Endodermal cell (in vitro differentiated cells): ENCODE data around the gene RASGRF1. TPM values are rescaled to one million over a fixed set of nuclear protein-coding genes. Genes with fewer than 3 reads are reported as not detected.

Experiments used
- DNase-seq: peaks from one replicate; pipeline ENCODE4 v3.0.0-alpha.2; 2017
- H3K27ac ChIP-seq: 2 replicates; pipeline ENCODE4 v1.5.1; 2013; ENCODE audit warnings: mild to moderate bottlenecking, low read depth, low read length, moderate library complexity
- H3K27me3 ChIP-seq: 2 replicates; pipeline ENCODE4 v1.6.1; 2013; ENCODE audit warnings: mild to moderate bottlenecking, low read length, moderate library complexity; ENCODE audit not compliant: insufficient read depth, control insufficient read depth, poor library complexity, severe bottlenecking
- H3K36me3 ChIP-seq: 2 replicates; pipeline ENCODE4 v1.7.0; 2013; ENCODE audit warnings: mild to moderate bottlenecking, low read length, moderate library complexity; ENCODE audit not compliant: control insufficient read depth, insufficient read depth
- H3K4me1 ChIP-seq: one replicate; pipeline ENCODE4 v1.7.0; 2013; ENCODE audit warnings: low read length; ENCODE audit not compliant: control insufficient read depth, insufficient read depth
- H3K4me3 ChIP-seq: 2 replicates; pipeline ENCODE4 v1.5.1; 2013; ENCODE audit warnings: mild to moderate bottlenecking, low read length, moderate library complexity
- H3K9ac ChIP-seq: 2 replicates; pipeline ENCODE4 v1.6.1; 2013; ENCODE audit warnings: mild to moderate bottlenecking, low read length, moderate library complexity; ENCODE audit not compliant: poor library complexity, severe bottlenecking; ENCODE audit errors: extremely low read depth
- H3K9me3 ChIP-seq: 2 replicates; pipeline ENCODE4 v1.6.1; 2013; ENCODE audit warnings: mild to moderate bottlenecking, low read length, moderate library complexity; ENCODE audit not compliant: control insufficient read depth
- H3K27ac Mint-ChIP-seq: 2 replicates; pipeline ENCODE4 v1.8.0; 2020; ENCODE audit warnings: mixed read lengths
- H3K27me3 Mint-ChIP-seq: 2 replicates; pipeline ENCODE4 v1.8.0; 2021; ENCODE audit warnings: mild to moderate bottlenecking, mixed read lengths; ENCODE audit not compliant: insufficient read depth
- H3K36me3 Mint-ChIP-seq: 2 replicates; pipeline ENCODE4 v1.8.0; 2020; ENCODE audit warnings: low read depth, mixed read lengths
- H3K4me1 Mint-ChIP-seq: 2 replicates; pipeline ENCODE4 v1.8.0; 2020; ENCODE audit warnings: mixed read lengths
- H3K4me3 Mint-ChIP-seq: 2 replicates; pipeline ENCODE4 v1.8.0; 2020; ENCODE audit warnings: mild to moderate bottlenecking, moderate library complexity, mixed read lengths
- H3K9me3 Mint-ChIP-seq: 2 replicates; pipeline ENCODE4 v1.8.0; 2020; ENCODE audit warnings: mild to moderate bottlenecking, mixed read lengths
- WGBS, 2 experiments: methylation state at CpG; one replicate each; pipeline versions ENCODE4 v1.1.5 to v1.1.7; 2013; ENCODE audit warnings: missing lambda C conversion rate in 2 of 2, mixed read lengths in 1 of 2; ENCODE audit not compliant: insufficient coverage in 1 of 2, insufficient read length in 1 of 2; 5-methylcytosine and 5-hydroxymethylcytosine counted together
- total RNA-seq, 2 donors: library from RNA; stranded (reverse); fragmentation: NEBNext Ultra II Directional in 1 of 2; extraction: Animal tissue kit (Norgen Biotek cat#: 25700) in 1 of 2; gene quantifications; 2 replicates in 1 of 2; 3 replicates in 1 of 2; pipeline ENCODE4 v1.2.1, GENCODE V29; 2021
- TF ChIP-seq, protein P1 (sequence below): fragments of 200-600 bp; sonication (generic); conservative IDR thresholded peaks from 2 replicates; pipeline ENCODE4 v1.5.0; 2021; ENCODE audit warnings: antibody characterized with exemption, mild to moderate bottlenecking

RASGRF1 gene
- total RNA-seq, 2 donors from 2014 or later: 0.20 TPM; not detected in 1

DNA sequence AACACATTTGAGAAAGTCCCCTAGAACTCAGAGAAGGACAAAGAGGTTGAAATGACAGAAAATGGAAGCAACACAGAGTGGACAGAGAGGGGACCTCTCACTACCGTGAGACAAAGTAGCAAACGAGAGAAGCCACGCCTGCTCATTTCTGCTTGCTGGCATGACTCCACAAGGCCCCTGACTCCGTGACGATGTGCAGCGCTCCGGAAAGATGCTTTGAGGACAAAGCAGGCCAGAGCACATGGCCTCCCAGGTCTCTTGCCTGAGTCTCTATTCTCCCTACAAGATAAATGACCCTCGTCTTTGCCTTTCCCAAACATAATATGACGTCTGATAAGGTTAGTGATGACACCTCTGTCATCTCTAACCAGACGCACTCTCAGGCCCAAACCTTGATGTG lies 81.9 kb downstream of the RASGRF1 start:
- H3K27me3 ChIP-seq: no peaks in the 10 kb centered on the region
- H3K4me1 Mint-ChIP-seq: peaks cover 6% of the 10 kb centered on the region
- no peak overlapping the region for H3K4me3 Mint-ChIP-seq
- H3K4me1 ChIP-seq: no peaks in the 10 kb centered on the region
- no peak overlapping the region for H3K27ac Mint-ChIP-seq
- H3K36me3 Mint-ChIP-seq: no peaks in the 10 kb centered on the region
- H3K4me3 ChIP-seq: no peak overlapping the region
- DNase-seq: no peak
- 87 to 92% methylated on average over 8 to 10 of the region's 10 CpGs for WGBS, 2 experiments
- H3K27ac ChIP-seq: no peak overlapping the region
- TF ChIP-seq, protein P1, sequence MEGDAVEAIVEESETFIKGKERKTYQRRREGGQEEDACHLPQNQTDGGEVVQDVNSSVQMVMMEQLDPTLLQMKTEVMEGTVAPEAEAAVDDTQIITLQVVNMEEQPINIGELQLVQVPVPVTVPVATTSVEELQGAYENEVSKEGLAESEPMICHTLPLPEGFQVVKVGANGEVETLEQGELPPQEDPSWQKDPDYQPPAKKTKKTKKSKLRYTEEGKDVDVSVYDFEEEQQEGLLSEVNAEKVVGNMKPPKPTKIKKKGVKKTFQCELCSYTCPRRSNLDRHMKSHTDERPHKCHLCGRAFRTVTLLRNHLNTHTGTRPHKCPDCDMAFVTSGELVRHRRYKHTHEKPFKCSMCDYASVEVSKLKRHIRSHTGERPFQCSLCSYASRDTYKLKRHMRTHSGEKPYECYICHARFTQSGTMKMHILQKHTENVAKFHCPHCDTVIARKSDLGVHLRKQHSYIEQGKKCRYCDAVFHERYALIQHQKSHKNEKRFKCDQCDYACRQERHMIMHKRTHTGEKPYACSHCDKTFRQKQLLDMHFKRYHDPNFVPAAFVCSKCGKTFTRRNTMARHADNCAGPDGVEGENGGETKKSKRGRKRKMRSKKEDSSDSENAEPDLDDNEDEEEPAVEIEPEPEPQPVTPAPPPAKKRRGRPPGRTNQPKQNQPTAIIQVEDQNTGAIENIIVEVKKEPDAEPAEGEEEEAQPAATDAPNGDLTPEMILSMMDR: no peak
- no peaks in the 10 kb centered on the region for H3K9me3 Mint-ChIP-seq
- no peak overlapping the region for H3K9ac ChIP-seq
- no peaks in the 10 kb centered on the region for H3K9me3 ChIP-seq
- H3K27me3 Mint-ChIP-seq: peaks cover 13% of the 10 kb centered on the region
- no peaks in the 10 kb centered on the region for H3K36me3 ChIP-seq

DNA sequence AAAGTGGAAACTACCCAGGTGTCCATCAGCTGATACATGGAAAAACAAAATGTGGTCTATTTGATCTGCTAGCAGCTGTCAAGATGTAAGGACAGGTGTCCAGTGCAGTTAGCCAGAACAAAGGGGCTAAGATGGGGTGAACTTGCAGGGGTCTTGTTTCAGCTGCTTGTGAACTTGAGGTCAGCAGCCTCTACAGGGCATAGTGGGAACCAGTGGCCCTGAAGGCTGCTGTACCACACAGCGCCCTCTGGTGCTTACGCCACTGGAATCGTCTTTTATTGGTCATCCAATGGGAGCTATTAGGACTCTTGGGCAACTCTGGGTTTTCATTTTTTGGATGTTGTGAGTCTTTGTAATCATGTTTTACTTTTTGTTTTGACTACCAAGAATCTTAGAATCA lies 83.5 kb downstream of the RASGRF1 start:
- Histone ChIP-seq H3K4me1 (no peaks in the 10 kb centered on the region), H3K9me3 (no peaks in the 10 kb centered on the region), H3K4me3 (no peak overlapping the region), H3K27ac (no peak overlapping the region), H3K9ac (no peak overlapping the region), H3K36me3 (no peaks in the 10 kb centered on the region), H3K27me3 (no peaks in the 10 kb centered on the region)
- no peaks in the 10 kb centered on the region for H3K36me3 Mint-ChIP-seq
- peaks cover 6% of the 10 kb centered on the region for H3K4me1 Mint-ChIP-seq
- peaks cover 13% of the 10 kb centered on the region for H3K27me3 Mint-ChIP-seq
- DNase-seq: peak; percentile 94
- no peaks in the 10 kb centered on the region for H3K9me3 Mint-ChIP-seq
- TF ChIP-seq, protein P1: peak; percentile 93
- 29% methylated on average over 3 of the region's 3 CpGs; no CpG with 5 or more reads in 1 of the 2 experiments for WGBS, 2 experiments
- H3K27ac Mint-ChIP-seq: no peak overlapping the region
- no peak overlapping the region for H3K4me3 Mint-ChIP-seq

DNA sequence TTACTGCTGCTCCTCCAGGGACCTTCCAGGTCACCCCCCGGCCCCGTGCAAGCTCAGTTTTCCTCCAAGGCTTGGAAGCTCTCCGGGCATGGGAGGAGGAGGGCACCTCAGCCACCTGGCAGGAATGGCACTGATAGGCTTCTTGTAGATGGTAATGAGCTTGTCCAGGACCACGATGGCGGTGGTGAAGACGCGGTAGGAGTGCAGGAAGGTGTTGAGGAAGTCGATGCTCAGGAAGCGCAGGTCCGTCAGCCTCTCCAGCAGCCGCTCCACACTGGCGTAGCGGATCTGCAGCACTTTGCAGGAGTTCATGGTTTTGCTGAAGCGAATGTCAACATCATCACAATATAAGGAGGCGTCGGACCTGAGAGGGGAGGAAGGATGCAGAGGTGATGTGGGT lies 84.5 kb downstream of the RASGRF1 start:
- Histone ChIP-seq H3K36me3 (no peaks in the 10 kb centered on the region), H3K9ac (no peak overlapping the region), H3K9me3 (no peaks in the 10 kb centered on the region), H3K27ac (no peak overlapping the region), H3K27me3 (no peaks in the 10 kb centered on the region), H3K4me1 (no peaks in the 10 kb centered on the region), H3K4me3 (no peak overlapping the region)
- peaks cover 6% of the 10 kb centered on the region for H3K4me1 Mint-ChIP-seq
- no peak for DNase-seq
- TF ChIP-seq, protein P1: no peak
- no peaks in the 10 kb centered on the region for H3K9me3 Mint-ChIP-seq
- WGBS, 2 experiments: 95 to 98% methylated on average over 13 to 16 of the region's 16 CpGs
- peaks cover 13% of the 10 kb centered on the region for H3K27me3 Mint-ChIP-seq
- no peaks in the 10 kb centered on the region for H3K36me3 Mint-ChIP-seq
- no peak overlapping the region for H3K4me3 Mint-ChIP-seq
- no peak overlapping the region for H3K27ac Mint-ChIP-seq
